Activated CD4-positive, CD25-positive, alpha-beta regulatory T cell (primary cell): ENCODE results near the gene OBSCN.

Experiments used
- DNase-seq, 4 experiments: peaks; one replicate each; lab custom pipeline; 2025; lab: John Stamatoyannopoulos, UW

Gene OBSCN

GRCh38 chr1:228379666-228380065 lies 171.8 kb downstream of the OBSCN start:
- DNase-seq, result no peak

GRCh38 chr1:228381356-228381755 lies 173.5 kb downstream of the OBSCN start:
- no peak for DNase-seq

- DNase-seq, result no peak
These were observed 175.9 kb downstream of the OBSCN start for GRCh38 chr1:228383773-228384172.

GRCh38 chr1:228385232-228385631 lies 177.4 kb downstream of the OBSCN start:
- no peak for DNase-seq

- no peak for DNase-seq
These were observed 179.5 kb downstream of the OBSCN start for GRCh38 chr1:228387321-228387720.

- no peak for DNase-seq
These were observed 182.8 kb downstream of the OBSCN start for GRCh38 chr1:228390649-228391048.

- no peak for DNase-seq
These were observed 183.7 kb downstream of the OBSCN start for GRCh38 chr1:228391411-228392020.

- DNase-seq, result no peak
These were observed 184.5 kb downstream of the OBSCN start for GRCh38 chr1:228392111-228392936.

- DNase-seq, result no peak
These were observed 185.4 kb downstream of the OBSCN start for GRCh38 chr1:228393268-228393701.

- no peak for DNase-seq
These were observed 186.1 kb downstream of the OBSCN start for GRCh38 chr1:228393811-228394570.

- DNase-seq, result no peak
These were observed 186.9 kb downstream of the OBSCN start for GRCh38 chr1:228394571-228395394.

- DNase-seq, result no peak
These were observed 189.2 kb downstream of the OBSCN start for GRCh38 chr1:228396770-228397662.

GRCh38 chr1:228397966-228398365 lies 190.1 kb downstream of the OBSCN start:
- DNase-seq, result no peak

GRCh38 chr1:228398741-228399461 lies 191.1 kb downstream of the OBSCN start:
- no peak for DNase-seq

GRCh38 chr1:228399531-228400236 lies 191.8 kb downstream of the OBSCN start:
- no peak for DNase-seq

- no peak for DNase-seq
These were observed 192.4 kb downstream of the OBSCN start for GRCh38 chr1:228400237-228400651.

GRCh38 chr1:228400692-228401454 lies 193.0 kb downstream of the OBSCN start:
- no peak for DNase-seq

- no peak for DNase-seq
These were observed 194.2 kb downstream of the OBSCN start for GRCh38 chr1:228401782-228402640.
